K562 (cell line): ENCODE measurements around the gene HIPK1. TPM values are rescaled to one million over a fixed set of nuclear protein-coding genes. Genes with fewer than 3 reads are reported as not detected.

Source experiments
- ARHGAP35 ChIP-seq: fragments of 450-650 bp; IDR thresholded peaks from 2 replicates; pipeline ENCODE4 v1.6.1; 2018; ENCODE audit not compliant: partially characterized antibody
- E2F8 ChIP-seq: fragments of 450-650 bp; IDR thresholded peaks from 2 replicates; pipeline ENCODE4 v1.7.1; 2018; ENCODE audit warnings: mild to moderate bottlenecking, low read depth; ENCODE audit not compliant: partially characterized antibody
- EGR1 ChIP-seq: fragments of 450-650 bp; conservative IDR thresholded peaks from 2 replicates; pipeline ENCODE4 v1.6.1; 2017; ENCODE audit warnings: mild to moderate bottlenecking
- FOXK2 ChIP-seq, 2 experiments: fragments of 450-650 bp; IDR thresholded peaks in 1 of 2; conservative IDR thresholded peaks in 1 of 2; 2 replicates each; pipeline ENCODE4 v1.6.1; 2016; ENCODE audit warnings: low read depth in 2 of 2, mild to moderate bottlenecking in 1 of 2
- KDM5B ChIP-seq: fragments of 200-600 bp; sonication (generic); IDR thresholded peaks from 2 replicates; pipeline ENCODE4 v1.6.1; 2012; ENCODE audit warnings: low read depth, mild to moderate bottlenecking, moderate library complexity, low read length, control low read depth, inconsistent platforms; ENCODE audit not compliant: insufficient replicate concordance
- NR4A1 ChIP-seq, 2 experiments: fragments of 250-450 bp in 1 of 2; fragments of 450-650 bp in 1 of 2; sonication (Bioruptor Pico) in 1 of 2; IDR thresholded peaks; 2 replicates each; pipeline versions ENCODE4 v1.4.0 to v1.6.1; 2016 to 2020; ENCODE audit warnings: mild to moderate bottlenecking in 2 of 2, missing compliant biosample characterization in 1 of 2, missing genetic modification characterization in 1 of 2, moderate library complexity in 1 of 2
- SRSF3 ChIP-seq: fragments of 200-400 bp; formaldehyde crosslinking; IDR thresholded peaks from 2 replicates; pipeline ENCODE4 v1.6.1; 2016; ENCODE audit warnings: mild to moderate bottlenecking, low read length, moderate library complexity; ENCODE audit not compliant: insufficient read depth
- TEAD1 ChIP-seq, 2 experiments: fragments of 450-650 bp in 1 of 2; sonication (generic) in 1 of 2; formaldehyde crosslinking; IDR thresholded peaks; 2 replicates each; pipeline versions ENCODE4 v1.4.0 to v1.8.0; 2020 to 2022; ENCODE audit warnings: mild to moderate bottlenecking in 2 of 2, missing genetic modification reagents in 1 of 2
- XRCC3 ChIP-seq: fragments of 450-650 bp; IDR thresholded peaks from 2 replicates; pipeline ENCODE4 v1.6.1; 2017; ENCODE audit warnings: mild to moderate bottlenecking, moderate library complexity
- ZBTB11 ChIP-seq, 3 experiments: fragments of 200-800 bp in 1 of 3; fragments of 250-450 bp in 1 of 3; fragments of 450-650 bp in 1 of 3; sonication (Bioruptor Pico) in 1 of 3; sonication (Bioruptor generic) in 1 of 3; formaldehyde crosslinking in 1 of 3; IDR thresholded peaks; 2 replicates each; pipeline versions ENCODE4 v1.6.1 to v1.8.0; 2016 to 2022; ENCODE audit warnings: mild to moderate bottlenecking in 2 of 3, missing genetic modification characterization in 2 of 3, missing compliant biosample characterization in 1 of 3, moderate library complexity in 1 of 3
- ZNF778 ChIP-seq: fragments of 450-650 bp; formaldehyde crosslinking; IDR thresholded peaks from 2 replicates; pipeline ENCODE4 v1.4.0; 2020; ENCODE audit warnings: mild to moderate bottlenecking, moderate library complexity
- polyA plus RNA-seq, 8 experiments: library from polyadenylated mRNA; depleted of rRNA in 4 of 8; stranded (reverse) in 5 of 8; unstranded in 3 of 8; fragments of >200 nt; fragmentation: Nextera tagmentation in 2 of 8; fragmentation: Illumina TruSeq in 1 of 8; extraction: Ambion mirVana in 2 of 8; extraction: Trizol in 1 of 8; gene quantifications; 2 replicates each; pipeline versions ENCODE4 v1.2.1 to v1.2.3, GENCODE V29; 2011 to 2014; ENCODE audit warnings: inconsistent platforms in 1 of 8, missing spikeins in 1 of 8
- total RNA-seq, 7 experiments: library from RNA; depleted of rRNA in 6 of 7; stranded (reverse); fragments of >200 nt in 6 of 7; fragmentation: Illumina TruSeq in 2 of 7; extraction: Trizol in 2 of 7; gene quantifications; 2 replicates each; pipeline versions ENCODE4 v1.2.1 to v1.2.3, GENCODE V29; 2011 to 2021; ENCODE audit warnings: low replicate concordance in 1 of 7

The HIPK1 gene
- total and polyA plus RNA-seq, 9 of the 15 experiments (the other 6 are each of a cell fraction or from before 2014, with no cell fraction given): 10.0 to 57.9 (median 29.6) TPM

DNA sequence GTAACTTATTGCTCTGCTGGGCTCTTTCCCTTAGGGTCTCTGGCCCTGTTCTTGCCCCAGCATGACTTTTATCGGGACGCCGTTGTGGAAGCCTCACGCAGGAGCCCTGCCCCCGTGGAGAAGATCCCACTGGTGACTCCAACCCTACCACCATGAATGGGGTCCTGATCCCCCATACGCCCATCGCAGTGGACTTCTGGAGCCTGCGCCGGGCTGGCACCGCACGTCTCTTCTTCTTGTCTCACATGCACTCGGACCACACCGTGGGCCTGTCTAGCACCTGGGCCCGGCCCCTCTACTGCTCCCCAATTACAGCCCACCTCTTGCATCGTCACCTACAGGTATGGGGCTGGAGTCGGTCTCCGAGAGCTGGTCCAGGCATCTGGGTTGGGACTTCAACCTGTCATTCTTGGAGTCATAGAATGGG lies 23.7 kb upstream of the HIPK1 start (continued):
- TF ChIP-seq FOXK2 (conservative IDR thresholded peaks at IDR 0.05 in 1 of 2, IDR thresholded peaks at IDR 0.05 in 1 of 2; ENCODE audit: low read depth in 2 of 2): no peak
- TF ChIP-seq E2F8: no peak
- peak in 1 of 3 experiments; percentile 27; a peak in 1 of 6 replicates for TF ChIP-seq ZBTB11 (CRISPR knock-in tag; IDR thresholded peaks at IDR 0.05)
- 0 out of 2 replicates have a peak, but pooled peaks have one; percentile 23 for TF ChIP-seq NR4A1 (CRISPR knock-in tag; IDR thresholded peaks at IDR 0.05)
- peak; percentile 30; the same call in 1 of the 2 replicates for TF ChIP-seq NR4A1 (tag; IDR thresholded peaks at IDR 0.05)
- TF ChIP-seq TEAD1 (CRISPR knock-in tag; IDR thresholded peaks at IDR 0.05): no peak
- TF ChIP-seq ARHGAP35: no peak
- TF ChIP-seq EGR1: no peak
- no peak for TF ChIP-seq KDM5B
- TF ChIP-seq SRSF3: no peak
- no peak for TF ChIP-seq ZNF778 (CRISPR knock-in tag)
- TF ChIP-seq XRCC3: no peak
